Measurements from ENCODE around the gene KRT73. TPM values are rescaled to one million over a fixed set of nuclear protein-coding genes. Genes with fewer than 3 reads are reported as not detected.

Gene KRT73
- total RNA-seq: not detected

GRCh38 chr12:52618216-52618615 is at the start of gene KRT73:
TSS of gene KRT73 (minus strand) at chr12:52618559. CDS start at chr12:52618524, 35 bp downstream.
- DNase-seq (ENCODE audit: low spot score in 2 of 2): no peak
- FAIRE-seq: no peak

GRCh38 chr12:52667931-52668330 is 49.6 kb upstream of the KRT73 start:
- DNase-seq (ENCODE audit: low spot score in 2 of 2) (no peak), FAIRE-seq (no peak)

GRCh38 chr12:52667509-52667908 is 49.1 kb upstream of the KRT73 start:
- no peak for DNase-seq (ENCODE audit: low spot score in 2 of 2)
- FAIRE-seq: no peak

GRCh38 chr12:52666471-52666870 is 48.1 kb upstream of the KRT73 start:
- no peak for DNase-seq (ENCODE audit: low spot score in 2 of 2)
- no peak for FAIRE-seq

- DNase-seq (ENCODE audit: low spot score in 2 of 2) (no peak), FAIRE-seq (no peak)
Measured at GRCh38 chr12:52663420-52663819, 45.1 kb upstream of the KRT73 start.

- FAIRE-seq (no peak), DNase-seq (ENCODE audit: low spot score in 2 of 2) (no peak)
Measured at GRCh38 chr12:52662918-52663229, 44.5 kb upstream of the KRT73 start.

- DNase-seq (ENCODE audit: low spot score in 2 of 2): no peak
- FAIRE-seq: no peak
Measured at GRCh38 chr12:52662093-52662917, 43.9 kb upstream of the KRT73 start.

GRCh38 chr12:52661668-52662067 is 43.3 kb upstream of the KRT73 start:
- DNase-seq (ENCODE audit: low spot score in 2 of 2) (no peak), FAIRE-seq (no peak)

GRCh38 chr12:52660934-52661499 is 42.7 kb upstream of the KRT73 start:
- no peak for DNase-seq (ENCODE audit: low spot score in 2 of 2)
- no peak for FAIRE-seq

- no peak for FAIRE-seq
- DNase-seq (ENCODE audit: low spot score in 2 of 2): no peak
Measured at GRCh38 chr12:52659951-52660350, 41.6 kb upstream of the KRT73 start.

- DNase-seq (ENCODE audit: low spot score in 2 of 2): no peak
- no peak for FAIRE-seq
Measured at GRCh38 chr12:52659395-52659794, 41.0 kb upstream of the KRT73 start.

- FAIRE-seq (no peak), DNase-seq (ENCODE audit: low spot score in 2 of 2) (no peak)
Measured at GRCh38 chr12:52658196-52658595, 39.8 kb upstream of the KRT73 start.

- no peak for DNase-seq (ENCODE audit: low spot score in 2 of 2)
Measured at GRCh38 chr12:52657250-52657902, 39.0 kb upstream of the KRT73 start.

GRCh38 chr12:52656616-52657015 is 38.3 kb upstream of the KRT73 start:
- DNase-seq (ENCODE audit: low spot score in 2 of 2): no peak
- FAIRE-seq: no peak

More at GRCh38 chr12:52657250-52657902, 39.0 kb upstream of the KRT73 start:
- no peak for FAIRE-seq

GRCh38 chr12:52655720-52656124 is 37.4 kb upstream of the KRT73 start:
- FAIRE-seq: no peak
- no peak for DNase-seq (ENCODE audit: low spot score in 2 of 2)

GRCh38 chr12:52655251-52655650 is 36.9 kb upstream of the KRT73 start:
- DNase-seq (ENCODE audit: low spot score in 2 of 2) (no peak), FAIRE-seq (no peak)

GRCh38 chr12:52651726-52652261 is 33.4 kb upstream of the KRT73 start, which contains the start of gene KRT2:
TSS of gene KRT2 (minus strand) at chr12:52652211. CDS start at chr12:52652142, 69 bp downstream.
- no peak for FAIRE-seq

GRCh38 chr12:52650520-52651081 is 32.2 kb upstream of the KRT73 start:
- FAIRE-seq: no peak
- DNase-seq (ENCODE audit: low spot score in 2 of 2): no peak

More at GRCh38 chr12:52651726-52652261, 33.4 kb upstream of the KRT73 start, which contains the start of gene KRT2:
- DNase-seq (ENCODE audit: low spot score in 2 of 2): no peak

GRCh38 chr12:52649066-52649465 is 30.7 kb upstream of the KRT73 start:
- FAIRE-seq: no peak
- DNase-seq (ENCODE audit: low spot score in 2 of 2): no peak

- FAIRE-seq (no peak), DNase-seq (ENCODE audit: low spot score in 2 of 2) (no peak)
Measured at GRCh38 chr12:52648012-52648550, 29.7 kb upstream of the KRT73 start.

GRCh38 chr12:52647601-52648000 is 29.2 kb upstream of the KRT73 start:
- FAIRE-seq: no peak
- DNase-seq (ENCODE audit: low spot score in 2 of 2): no peak

Data from frontal cortex (tissue), 4 donors.